PC-9 (cell line): ENCODE results near the gene KLF2. TPM values are rescaled to one million over a fixed set of nuclear protein-coding genes. Genes with fewer than 3 reads are reported as not detected.

Source experiments
- BruUV-seq: library from RNA; stranded (reverse); fragments of 400-500 nt; replicated peaks from 2 replicates; lab custom pipeline; 2021; lab: Mats Ljungman, UMichigan
- CTCF ChIA-PET: fragments of 300-600 bp; sonication (Branson Sonifier 250); formaldehyde crosslinking; loops from one replicate; lab custom pipeline; 2022; ENCODE audit warnings: antibody characterized with exemption; lab: Charles Lee
- POLR2A ChIA-PET: fragments of 300-600 bp; sonication (Branson Sonifier 250); formaldehyde crosslinking; loops from one replicate; lab custom pipeline; 2022; ENCODE audit warnings: antibody characterized with exemption; ENCODE audit not compliant: unreplicated experiment; lab: Charles Lee
- DNase-seq, 2 experiments: peaks; one replicate each; pipeline versions ENCODE4 v3.0.0 to v3.0.0-alpha.2; 2015 to 2022; ENCODE audit warnings: mixed read lengths in 1 of 2
- H2AFZ ChIP-seq: fragments of 200-600 bp; sonication (generic); 2 replicates; pipeline ENCODE4 v1.8.1; 2017; ENCODE audit warnings: antibody characterized with exemption
- H3F3A ChIP-seq: fragments of 200-600 bp; sonication (generic); 2 replicates; pipeline ENCODE4 v1.8.1; 2017; ENCODE audit warnings: antibody characterized with exemption, mild to moderate bottlenecking, low read depth; ENCODE audit not compliant: insufficient read depth
- H3K27ac ChIP-seq: fragments of 200-600 bp; sonication (generic); 2 replicates; pipeline ENCODE4 v1.6.1; 2016; ENCODE audit warnings: mixed run types
- H3K27me3 ChIP-seq: fragments of 200-600 bp; sonication (generic); 2 replicates; pipeline ENCODE4 v1.6.1; 2016; ENCODE audit warnings: low read depth, mixed run types; ENCODE audit not compliant: insufficient read depth
- H3K36me3 ChIP-seq: fragments of 200-600 bp; sonication (generic); 2 replicates; pipeline ENCODE4 v1.6.1; 2016; ENCODE audit warnings: low read depth, mixed run types
- H3K4me1 ChIP-seq: fragments of 200-600 bp; sonication (generic); replicated peaks from 2 replicates; pipeline ENCODE4 v1.6.1; 2016; ENCODE audit warnings: mixed run types; ENCODE audit not compliant: insufficient read depth
- H3K4me2 ChIP-seq: fragments of 200-600 bp; sonication (generic); 2 replicates; pipeline ENCODE4 v1.6.1; 2017; ENCODE audit warnings: mixed run types
- H3K4me3 ChIP-seq: fragments of 200-600 bp; sonication (generic); 2 replicates; pipeline ENCODE4 v1.6.1; 2016; ENCODE audit warnings: mixed run types
- H3K79me2 ChIP-seq: fragments of 200-600 bp; sonication (generic); 2 replicates; pipeline ENCODE4 v1.6.1; 2017; ENCODE audit warnings: low read depth, mixed run types
- H3K9me2 ChIP-seq: fragments of 200-600 bp; sonication (generic); 2 replicates; pipeline ENCODE4 v1.8.1; 2017; ENCODE audit warnings: mild to moderate bottlenecking; ENCODE audit not compliant: insufficient read depth
- H3K9me3 ChIP-seq: fragments of 200-600 bp; sonication (generic); 2 replicates; pipeline ENCODE4 v1.8.1; 2016; ENCODE audit warnings: low read depth; ENCODE audit not compliant: insufficient read depth
- H4K20me1 ChIP-seq: fragments of 200-600 bp; sonication (generic); 2 replicates; pipeline ENCODE4 v1.8.1; 2017; ENCODE audit not compliant: insufficient read depth
- EZH2 ChIP-seq: fragments of 200-600 bp; sonication (generic); IDR thresholded peaks from 2 replicates; pipeline ENCODE4 v1.8.0; 2017; ENCODE audit warnings: antibody characterized with exemption, low read depth
- intact Hi-C: fragments of 100-400 bp; cut with micrococcal nuclease; formaldehyde crosslinking; loops from one replicate; pipeline ENCODE4 v1.10.0; 2022; ENCODE audit not compliant: unreplicated experiment
- total RNA-seq: library from RNA; stranded (reverse); gene quantifications from 2 replicates; pipeline ENCODE4 v1.2.3, GENCODE V29; 2021
- TF ChIP-seq, protein P1 (sequence below): fragments of 200-600 bp; sonication (generic); conservative IDR thresholded peaks from 2 replicates; pipeline ENCODE4 v1.6.1; 2017; ENCODE audit warnings: mixed run types, antibody characterized with exemption, mild to moderate bottlenecking, moderate library complexity

Gene KLF2
- total RNA-seq, 1 experiment from 2014 or later: 1.6 TPM

DNA sequence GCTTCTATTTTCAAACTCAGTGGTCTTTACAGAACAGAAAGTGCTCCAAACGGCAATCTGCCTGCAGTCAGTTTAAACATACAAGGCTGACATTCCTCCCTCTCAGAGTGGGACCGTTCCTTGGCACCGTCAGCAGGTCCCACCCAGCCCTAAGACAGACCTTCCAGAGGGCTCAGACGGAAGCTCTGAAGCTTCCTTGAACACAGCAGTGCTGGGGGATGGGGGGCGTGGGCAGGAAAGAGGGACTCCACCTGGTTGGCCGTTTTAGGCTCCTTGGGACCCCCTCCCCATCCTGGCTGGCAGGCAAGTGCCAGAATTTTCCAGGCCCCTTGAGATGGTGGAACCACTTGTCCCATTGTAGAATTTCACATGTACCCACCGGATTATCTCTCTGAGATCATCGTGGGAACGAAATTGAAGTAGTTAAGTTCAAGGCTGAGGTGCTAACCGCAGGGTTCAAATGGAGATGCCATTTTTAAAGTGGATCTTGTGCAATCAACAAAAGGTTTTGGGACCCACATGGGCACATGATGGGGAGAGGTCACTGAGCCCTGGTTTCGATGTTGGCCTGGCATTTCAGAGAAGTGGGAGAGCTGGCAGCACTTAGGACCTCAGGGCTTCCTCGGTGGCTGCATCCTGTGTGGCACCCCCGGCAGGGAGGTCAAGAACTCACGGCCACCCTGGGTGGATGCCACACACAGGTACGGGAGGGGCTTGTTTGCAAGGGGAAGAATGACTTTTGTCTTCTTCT, 46.2 kb downstream of the KLF2 start:
- Histone ChIP-seq H3K79me2 (no peaks in the 10 kb centered on the region), H3K4me3 (no peak overlapping the region), H2AFZ (no peak overlapping the region), H3K27me3 (no peaks in the 10 kb centered on the region), H3F3A (0 out of 2 replicates have a peak, but pooled peaks cover 3% of the 10 kb centered on the region), H3K9me3 (no peaks in the 10 kb centered on the region), H3K9me2 (no peaks in the 10 kb centered on the region), H3K4me1 (no peaks in the 10 kb centered on the region), H3K4me2 (no peak overlapping the region), H4K20me1 (0 out of 2 replicates have a peak, but pooled peaks cover 4% of the 10 kb centered on the region), H3K27ac (no peak overlapping the region), H3K36me3 (no peaks in the 10 kb centered on the region)
- DNase-seq: no peak
- intact Hi-C loops: no loop called here
- no TSS peak for BruUV-seq
- ChIA-PET CTCF (interaction anchor here (0.6 kb wide), 1 partner anchor 123 kb away, joined by 7 read pairs; no protein-coding TSS in a partner anchor), POLR2A (no interaction called here)
- TF ChIP-seq, protein P1, sequence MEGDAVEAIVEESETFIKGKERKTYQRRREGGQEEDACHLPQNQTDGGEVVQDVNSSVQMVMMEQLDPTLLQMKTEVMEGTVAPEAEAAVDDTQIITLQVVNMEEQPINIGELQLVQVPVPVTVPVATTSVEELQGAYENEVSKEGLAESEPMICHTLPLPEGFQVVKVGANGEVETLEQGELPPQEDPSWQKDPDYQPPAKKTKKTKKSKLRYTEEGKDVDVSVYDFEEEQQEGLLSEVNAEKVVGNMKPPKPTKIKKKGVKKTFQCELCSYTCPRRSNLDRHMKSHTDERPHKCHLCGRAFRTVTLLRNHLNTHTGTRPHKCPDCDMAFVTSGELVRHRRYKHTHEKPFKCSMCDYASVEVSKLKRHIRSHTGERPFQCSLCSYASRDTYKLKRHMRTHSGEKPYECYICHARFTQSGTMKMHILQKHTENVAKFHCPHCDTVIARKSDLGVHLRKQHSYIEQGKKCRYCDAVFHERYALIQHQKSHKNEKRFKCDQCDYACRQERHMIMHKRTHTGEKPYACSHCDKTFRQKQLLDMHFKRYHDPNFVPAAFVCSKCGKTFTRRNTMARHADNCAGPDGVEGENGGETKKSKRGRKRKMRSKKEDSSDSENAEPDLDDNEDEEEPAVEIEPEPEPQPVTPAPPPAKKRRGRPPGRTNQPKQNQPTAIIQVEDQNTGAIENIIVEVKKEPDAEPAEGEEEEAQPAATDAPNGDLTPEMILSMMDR: no peak
- no peak for TF ChIP-seq EZH2

DNA sequence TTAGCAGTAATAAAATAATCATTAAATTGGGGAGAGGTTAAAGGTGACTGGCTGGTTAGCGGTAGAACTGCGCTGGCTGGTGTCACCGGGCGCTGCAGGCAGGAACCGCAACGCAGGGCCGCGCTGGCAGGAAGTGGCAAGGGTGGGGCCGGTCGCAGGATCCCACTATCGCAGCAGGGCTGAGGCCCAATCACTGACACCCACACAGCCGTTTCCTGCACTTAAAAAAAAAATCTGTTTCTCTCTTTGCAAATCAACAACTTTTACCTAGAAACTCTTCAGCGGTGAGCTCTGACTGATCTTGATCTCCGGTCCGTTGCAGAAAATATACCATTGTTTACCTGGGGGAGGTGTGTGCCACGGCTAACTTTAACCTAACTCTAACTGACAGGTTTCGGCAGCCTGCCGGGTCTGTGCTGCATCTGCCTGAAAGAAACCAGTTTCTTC, 46.9 kb downstream of the KLF2 start:
- no peaks in the 10 kb centered on the region for H3K27me3 ChIP-seq
- no peak for TF ChIP-seq EZH2
- TF ChIP-seq, protein P1: no peak
- H4K20me1 ChIP-seq: 0 out of 2 replicates have a peak, but pooled peaks cover 4% of the 10 kb centered on the region
- H3K4me3 ChIP-seq: no peak overlapping the region
- no peaks in the 10 kb centered on the region for H3K9me3 ChIP-seq
- no peak for DNase-seq
- H3K9me2 ChIP-seq: no peaks in the 10 kb centered on the region
- H3K27ac ChIP-seq: no peak overlapping the region
- no peaks in the 10 kb centered on the region for H3K79me2 ChIP-seq
- H3F3A ChIP-seq: 0 out of 2 replicates have a peak, but pooled peaks cover 9% of the 10 kb centered on the region
- intact Hi-C loops: no loop called here
- no peaks in the 10 kb centered on the region for H3K4me1 ChIP-seq
- H3K36me3 ChIP-seq: no peaks in the 10 kb centered on the region
- ChIA-PET CTCF (interaction anchor here (0.6 kb wide), 1 partner anchor 124 kb away, joined by 7 read pairs; no protein-coding TSS in a partner anchor), POLR2A (no interaction called here)
- no peak overlapping the region for H2AFZ ChIP-seq
- BruUV-seq: no TSS peak
- H3K4me2 ChIP-seq: no peak overlapping the region

DNA sequence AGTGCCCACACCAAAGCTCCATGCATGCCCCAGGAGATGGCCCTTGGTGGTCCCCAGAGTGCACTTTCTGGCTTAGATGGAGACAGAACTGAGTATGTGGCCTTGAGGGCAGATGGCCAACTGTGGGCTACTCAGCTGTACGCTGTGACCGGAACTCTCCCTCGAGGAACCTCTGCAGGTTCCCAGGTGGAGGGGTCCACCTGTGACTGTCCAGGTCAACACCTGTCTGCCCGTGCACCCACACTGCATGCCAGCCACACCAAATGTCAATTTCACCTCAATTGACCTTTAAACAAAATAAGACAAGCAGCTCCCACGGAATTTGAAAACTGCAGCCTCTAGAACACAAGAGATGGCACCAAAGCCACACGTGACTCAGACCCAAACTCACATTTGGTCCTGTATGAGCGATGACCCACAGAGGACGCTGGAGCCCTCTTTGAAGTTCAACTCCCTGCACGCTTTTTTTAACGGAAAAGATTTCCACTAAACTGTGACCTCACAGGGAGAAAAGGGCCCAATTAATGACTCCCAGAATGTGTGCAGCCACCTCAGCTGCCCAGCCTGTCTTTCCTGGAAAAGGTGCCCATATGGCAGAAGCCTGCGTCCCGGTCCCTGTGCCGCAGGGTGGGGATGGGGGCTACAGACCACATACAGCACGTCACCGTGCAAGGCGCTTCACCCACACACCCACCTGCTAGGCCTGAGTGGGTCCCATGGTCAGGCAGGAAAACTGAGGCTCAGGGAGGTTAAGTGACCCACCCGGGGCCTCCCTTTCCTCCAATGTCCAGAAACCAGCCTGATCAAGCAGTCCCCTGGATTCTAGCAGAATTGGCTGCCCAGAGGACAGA, 47.7 kb downstream of the KLF2 start:
- Histone ChIP-seq H3K27me3 (no peaks in the 10 kb centered on the region), H3K9me2 (no peaks in the 10 kb centered on the region), H3K4me1 (no peaks in the 10 kb centered on the region), H3K4me2 (no peak overlapping the region), H3K4me3 (no peak overlapping the region), H4K20me1 (0 out of 2 replicates have a peak, but pooled peaks cover 4% of the 10 kb centered on the region), H3K79me2 (no peaks in the 10 kb centered on the region), H3F3A (0 out of 2 replicates have a peak, but pooled peaks cover 9% of the 10 kb centered on the region), H2AFZ (no peak overlapping the region), H3K27ac (no peak overlapping the region), H3K9me3 (no peaks in the 10 kb centered on the region), H3K36me3 (no peaks in the 10 kb centered on the region)
- POLR2A ChIA-PET: no interaction called here
- CTCF ChIA-PET: no interaction called here
- intact Hi-C loops: no loop called here
- TF ChIP-seq EZH2: no peak
- TF ChIP-seq, protein P1: no peak
- no TSS peak for BruUV-seq
- no peak for DNase-seq
